ENCODE results near the gene RNASET2. TPM values are rescaled to one million over a fixed set of nuclear protein-coding genes. Genes with fewer than 3 reads are reported as not detected.

RNASET2 gene
- total RNA-seq, 2 experiments from 2014 or later: 69.2 to 70.2 TPM

DNA sequence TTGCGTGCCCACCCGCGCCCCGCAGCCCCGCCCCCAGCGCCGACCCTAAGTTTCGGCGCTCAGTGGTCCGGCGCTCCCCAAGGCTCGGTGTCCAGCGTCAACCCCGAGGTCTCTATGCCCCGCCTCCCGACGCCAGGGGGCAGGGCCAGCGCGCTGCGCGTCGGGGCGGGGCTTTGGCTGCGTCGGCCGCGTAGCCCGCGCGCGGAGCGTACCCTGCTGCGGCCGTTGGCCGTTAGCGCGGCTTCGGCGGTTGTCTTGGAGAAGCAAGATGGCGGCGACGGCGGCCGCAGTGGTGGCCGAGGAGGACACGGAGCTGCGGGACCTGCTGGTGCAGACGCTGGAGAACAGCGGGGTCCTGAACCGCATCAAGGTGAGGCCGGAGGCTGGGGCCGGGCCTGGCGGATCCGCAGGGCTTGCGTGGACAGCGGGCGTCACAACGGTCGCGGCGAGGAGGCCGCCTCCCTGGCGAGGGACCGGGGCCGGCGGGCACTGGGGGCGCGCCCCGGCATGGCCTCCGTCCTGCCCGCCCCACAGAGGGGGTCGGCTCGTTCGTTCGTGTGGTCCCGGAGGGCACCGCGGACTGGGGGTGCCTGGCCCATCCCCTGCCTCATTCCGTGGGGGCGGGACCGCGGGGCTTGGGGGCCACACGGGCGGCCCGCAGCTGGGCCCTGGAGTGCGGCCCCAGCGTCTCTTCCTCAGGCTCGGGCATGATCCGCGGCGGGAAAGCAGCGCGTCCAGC, 43.0 kb upstream of the RNASET2 start, which contains the start of gene CEP43:
TSS of gene CEP43 (plus strand) at position 253 of the 739 bp plus-strand sequence. CDS start at position 269, 16 bp downstream.
- DNase-seq (peak; percentile 92), ATAC-seq (peak; percentile 97)
- H3K27me3 Mint-ChIP-seq: no peaks in the 10 kb centered on the region
- CTCF ChIA-PET: interaction anchor here (0.9 to 3.5 kb wide), 11 partner anchors 9 to 352 kb away, joined by 3 to 17 read pairs (median 5); partner anchors contain the start of gene RNASET2
- peak within 1 kb of the TSS; percentile 85 for H3K4me3 Mint-ChIP-seq
- peaks cover 24% of the 10 kb centered on the region for H3K4me1 Mint-ChIP-seq (ENCODE audit: low read depth)
- peak within 1 kb of the TSS; percentile 87 for H3K27ac Mint-ChIP-seq
- TF ChIP-seq, protein P1, sequence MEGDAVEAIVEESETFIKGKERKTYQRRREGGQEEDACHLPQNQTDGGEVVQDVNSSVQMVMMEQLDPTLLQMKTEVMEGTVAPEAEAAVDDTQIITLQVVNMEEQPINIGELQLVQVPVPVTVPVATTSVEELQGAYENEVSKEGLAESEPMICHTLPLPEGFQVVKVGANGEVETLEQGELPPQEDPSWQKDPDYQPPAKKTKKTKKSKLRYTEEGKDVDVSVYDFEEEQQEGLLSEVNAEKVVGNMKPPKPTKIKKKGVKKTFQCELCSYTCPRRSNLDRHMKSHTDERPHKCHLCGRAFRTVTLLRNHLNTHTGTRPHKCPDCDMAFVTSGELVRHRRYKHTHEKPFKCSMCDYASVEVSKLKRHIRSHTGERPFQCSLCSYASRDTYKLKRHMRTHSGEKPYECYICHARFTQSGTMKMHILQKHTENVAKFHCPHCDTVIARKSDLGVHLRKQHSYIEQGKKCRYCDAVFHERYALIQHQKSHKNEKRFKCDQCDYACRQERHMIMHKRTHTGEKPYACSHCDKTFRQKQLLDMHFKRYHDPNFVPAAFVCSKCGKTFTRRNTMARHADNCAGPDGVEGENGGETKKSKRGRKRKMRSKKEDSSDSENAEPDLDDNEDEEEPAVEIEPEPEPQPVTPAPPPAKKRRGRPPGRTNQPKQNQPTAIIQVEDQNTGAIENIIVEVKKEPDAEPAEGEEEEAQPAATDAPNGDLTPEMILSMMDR (IDR thresholded peaks at IDR 0.05): no peak
- POLR2A ChIA-PET: interaction anchor here (0.6 to 2.7 kb wide), 5 partner anchors 11 to 95 kb away, joined by 3 to 16 read pairs (median 6); partner anchors contain the start of gene RNASET2
- intact Hi-C loops (cut with micrococcal nuclease): no loop called here
- H3K9me3 Mint-ChIP-seq: no peaks in the 10 kb centered on the region
- H3K36me3 Mint-ChIP-seq (ENCODE audit: low read depth): peaks cover 20% of the 10 kb centered on the region

DNA sequence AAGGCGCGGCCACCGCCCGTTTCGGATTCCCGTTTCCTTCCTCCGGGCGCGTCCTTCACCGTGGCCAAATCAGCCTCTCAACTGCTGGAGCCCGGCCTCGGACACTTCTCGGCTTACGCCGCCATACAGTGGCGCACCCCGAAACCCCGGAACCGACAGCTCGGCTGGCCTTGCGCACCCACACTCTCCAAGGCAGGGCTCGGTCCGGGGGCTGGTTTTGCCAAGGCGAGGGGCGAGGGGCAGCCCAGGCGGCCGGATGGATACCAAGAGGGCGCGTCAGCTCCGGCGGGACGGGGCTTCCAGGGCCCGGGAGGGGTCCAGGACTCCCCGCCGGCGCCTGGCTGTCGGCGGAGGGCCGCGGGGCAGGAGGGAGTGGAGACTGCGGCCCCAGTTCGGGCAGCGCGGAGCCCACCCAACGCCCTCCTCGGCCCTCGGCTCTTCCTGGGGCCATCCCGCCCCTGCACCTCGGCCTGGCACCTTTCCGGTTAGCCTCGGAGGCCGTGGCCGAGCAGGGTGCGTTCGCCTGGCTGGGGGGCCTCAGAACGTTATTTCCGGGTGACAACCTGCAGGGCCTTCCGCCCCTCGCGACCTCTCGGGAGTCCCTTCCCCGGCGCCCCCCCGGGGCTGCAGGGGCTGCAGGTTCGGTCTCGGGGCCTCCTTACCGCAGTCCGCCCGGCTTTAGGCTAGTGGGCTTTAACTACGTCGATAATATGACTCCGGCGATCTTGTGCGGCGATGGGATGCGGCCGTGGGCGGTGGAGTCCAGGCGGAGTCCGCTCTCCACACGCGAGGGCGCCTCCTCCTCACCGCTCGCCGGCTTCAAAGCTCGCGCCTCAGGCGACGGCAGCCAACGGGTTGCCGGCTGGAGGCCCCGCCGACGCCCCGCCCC, 42.1 kb upstream of the RNASET2 start:
- intact Hi-C loops (cut with micrococcal nuclease): no loop called here
- H3K27ac Mint-ChIP-seq: peak overlapping the region; percentile 87
- no peaks in the 10 kb centered on the region for H3K27me3 Mint-ChIP-seq
- no peaks in the 10 kb centered on the region for H3K9me3 Mint-ChIP-seq
- peaks cover 20% of the 10 kb centered on the region for H3K36me3 Mint-ChIP-seq (ENCODE audit: low read depth)
- ChIA-PET POLR2A (interaction anchor here (0.5 to 2.7 kb wide), 8 partner anchors 10 to 459 kb away, joined by 3 to 16 read pairs (median 3); partner anchors contain the start of gene RNASET2), CTCF (interaction anchor here (1.1 to 3.5 kb wide), 7 partner anchors 9 to 143 kb away, joined by 3 to 17 read pairs (median 5); partner anchors contain the start of gene RNASET2)
- TF ChIP-seq, protein P1 (IDR thresholded peaks at IDR 0.05): no peak
- DNase-seq (peak; percentile 14), ATAC-seq (peak; percentile 5)
- peaks cover 24% of the 10 kb centered on the region for H3K4me1 Mint-ChIP-seq (ENCODE audit: low read depth)
- H3K4me3 Mint-ChIP-seq: peak overlapping the region; percentile 85

DNA sequence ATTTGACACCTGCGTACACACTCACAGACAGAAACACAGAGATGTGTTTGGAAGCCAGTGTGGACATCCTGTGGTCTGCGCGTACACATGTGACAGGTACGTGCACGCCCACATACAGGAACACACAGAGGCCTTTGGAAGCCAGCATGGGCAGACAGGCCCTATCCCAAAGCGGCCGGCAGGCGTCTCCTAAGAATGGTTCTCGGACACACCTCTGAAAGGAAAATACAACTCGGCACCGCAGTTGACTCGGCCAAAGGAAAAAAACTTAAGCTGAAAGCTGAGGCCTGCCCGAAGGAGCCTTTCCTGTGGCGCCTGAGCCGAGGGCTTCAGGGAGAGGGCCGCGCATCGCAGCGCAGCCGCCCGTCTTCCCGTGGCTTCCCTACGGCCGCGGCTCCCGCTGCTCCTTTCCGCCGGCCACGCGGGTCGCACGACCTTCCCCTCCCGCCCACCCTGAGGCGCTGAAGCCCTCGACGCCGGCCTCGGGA, 41.5 kb upstream of the RNASET2 start:
- Mint-ChIP-seq H3K27ac (peak overlapping the region; percentile 36), H3K36me3 (ENCODE audit: low read depth) (peaks cover 20% of the 10 kb centered on the region), H3K4me1 (ENCODE audit: low read depth) (peaks cover 24% of the 10 kb centered on the region), H3K9me3 (no peaks in the 10 kb centered on the region), H3K4me3 (peak overlapping the region; percentile 85), H3K27me3 (no peaks in the 10 kb centered on the region)
- ChIA-PET POLR2A (interaction anchor here (0.5 to 2.7 kb wide), 4 partner anchors 37 to 459 kb away, joined by 3 to 16 read pairs (median 3); partner anchors contain the start of gene RNASET2), CTCF (interaction anchor here (1.3 to 3.5 kb wide), 4 partner anchors 8 to 144 kb away, joined by 3 to 17 read pairs (median 6); partner anchors contain the start of gene RNASET2)
- DNase-seq (peak; percentile 71), ATAC-seq (peak; percentile 5)
- TF ChIP-seq, protein P1 (IDR thresholded peaks at IDR 0.05): no peak
- intact Hi-C loops (cut with micrococcal nuclease): loop anchor here (2.0 kb wide), 1 partner anchor 39 kb away; no protein-coding TSS in a partner anchor

DNA sequence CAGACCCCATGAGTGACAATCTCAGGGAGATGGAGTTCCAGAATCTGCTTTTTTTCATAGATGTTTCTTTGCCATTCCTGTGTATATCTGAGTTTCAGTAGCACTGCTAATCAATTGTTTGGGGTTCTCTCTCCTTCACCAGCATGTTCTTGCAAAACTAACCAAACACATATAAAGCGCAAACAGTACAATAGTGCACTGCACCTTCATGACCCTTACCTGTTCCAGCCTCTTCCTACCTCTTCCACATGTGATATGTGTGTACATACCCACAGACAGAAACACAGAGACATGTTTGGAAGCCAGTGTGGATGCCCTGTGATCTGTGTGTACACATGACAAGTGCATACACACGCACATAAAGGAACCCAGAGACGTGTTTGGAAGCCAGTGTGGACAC, 41.0 kb upstream of the RNASET2 start:
- peak overlapping the region; percentile 85 for H3K4me3 Mint-ChIP-seq
- no peaks in the 10 kb centered on the region for H3K27me3 Mint-ChIP-seq
- peaks cover 20% of the 10 kb centered on the region for H3K36me3 Mint-ChIP-seq (ENCODE audit: low read depth)
- no peaks in the 10 kb centered on the region for H3K9me3 Mint-ChIP-seq
- TF ChIP-seq, protein P1 (IDR thresholded peaks at IDR 0.05): no peak
- intact Hi-C loops (cut with micrococcal nuclease): loop anchor here (2.0 kb wide), 1 partner anchor 39 kb away; no protein-coding TSS in a partner anchor
- ATAC-seq (no peak), DNase-seq (no peak)
- CTCF ChIA-PET: interaction anchor here (1.3 to 3.5 kb wide), 3 partner anchors 8 to 144 kb away, joined by 3 to 17 read pairs (median 6); no protein-coding TSS in a partner anchor
- POLR2A ChIA-PET: interaction anchor here (0.9 to 2.7 kb wide), 2 partner anchors 41 to 44 kb away, joined by 3 to 16 read pairs; partner anchors contain the start of gene RNASET2
- H3K4me1 Mint-ChIP-seq (ENCODE audit: low read depth): peaks cover 24% of the 10 kb centered on the region
- no peak overlapping the region for H3K27ac Mint-ChIP-seq
